HG02642 (cell line): ENCODE results near the gene ATXN10.
"Not testable (repeated sequence)": the region's sequence is repeated elsewhere in the genome, so short reads cannot be mapped to it uniquely, and the experiment has no call there.

ENCODE experiments used
- ATAC-seq: cut with Tn5 transposase; IDR thresholded peaks from one replicate; pipeline ENCODE4 v1.9.1; 2021; ENCODE audit warnings: mild to moderate bottlenecking; ENCODE audit not compliant: unreplicated experiment, poor library complexity

ATXN10 gene

GRCh38 chr22:45704648-45705047 is 33.0 kb downstream of the ATXN10 start:
- ATAC-seq, result no peak

GRCh38 chr22:45707605-45708004 is 36.0 kb downstream of the ATXN10 start:
- no peak for ATAC-seq

DNA sequence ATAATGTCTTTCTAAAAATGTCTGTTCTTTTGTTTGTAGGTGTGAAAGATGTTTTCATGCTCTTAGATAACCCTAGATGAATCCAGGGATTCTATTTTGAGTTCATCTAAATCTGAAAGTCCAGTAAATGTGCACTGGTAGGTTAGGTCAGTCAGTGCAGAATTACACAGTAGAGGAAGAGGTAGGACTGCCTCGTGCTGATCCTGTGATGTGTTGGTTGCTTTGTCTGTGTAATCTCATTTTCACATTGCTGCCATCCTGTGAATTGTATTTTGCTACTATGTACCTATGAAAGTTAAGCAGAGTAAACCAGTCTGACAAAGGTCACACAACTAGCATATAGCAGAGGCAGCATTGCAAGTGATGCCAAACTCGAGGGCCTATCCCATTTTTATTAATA is 36.5 kb downstream of the ATXN10 start:
- ATAC-seq, result no peak

DNA sequence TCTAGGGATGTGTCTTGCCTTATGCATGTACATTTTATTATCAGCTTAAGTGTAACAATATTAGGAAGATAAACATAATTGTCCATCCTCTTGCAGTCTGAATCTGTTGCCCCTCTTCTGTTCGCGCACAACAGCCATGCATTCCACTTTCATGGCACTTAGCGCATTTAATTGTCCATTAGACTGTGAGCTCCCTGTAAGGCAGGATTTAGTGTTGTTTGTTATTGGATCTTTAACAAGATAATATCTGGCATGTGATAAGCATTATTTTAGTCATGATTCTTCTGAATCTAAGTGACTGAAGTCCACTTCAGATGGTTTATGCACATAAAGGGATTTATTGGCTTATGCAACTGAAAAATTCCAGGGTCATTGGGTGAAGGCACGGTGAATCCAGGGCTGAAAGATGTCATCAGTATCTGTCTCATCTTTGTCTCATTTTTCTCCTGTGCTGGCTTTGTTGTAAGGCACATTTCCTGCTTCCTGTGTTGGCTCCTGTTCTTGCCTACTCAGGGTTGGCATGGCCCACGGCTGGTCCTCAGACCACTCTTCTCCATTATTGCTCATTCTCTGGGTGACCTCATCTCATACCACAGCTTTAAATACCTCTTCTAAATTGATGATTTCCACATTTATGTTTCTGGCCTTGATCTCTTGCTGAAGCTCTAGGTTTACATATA is 37.6 kb downstream of the ATXN10 start:
- no peak for ATAC-seq

DNA sequence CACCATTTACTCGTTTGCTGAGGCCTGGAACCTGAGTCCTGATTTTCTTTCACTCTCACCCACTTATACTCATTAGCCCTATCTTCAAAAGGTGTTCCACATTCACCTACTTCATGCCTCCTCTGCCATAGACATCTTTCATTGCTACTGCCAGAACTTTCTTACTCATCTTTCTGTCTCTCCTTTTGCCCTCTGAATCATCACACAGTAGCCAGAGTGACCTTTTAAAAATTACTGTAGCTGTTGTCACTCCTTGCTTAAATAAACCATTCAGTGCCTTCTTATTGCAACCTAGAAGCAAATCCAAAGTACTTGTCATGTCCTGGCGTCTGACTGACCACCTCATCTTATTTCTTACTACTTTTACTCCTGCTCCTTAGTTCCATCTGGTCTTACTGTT is 38.2 kb downstream of the ATXN10 start:
- no peak for ATAC-seq

DNA sequence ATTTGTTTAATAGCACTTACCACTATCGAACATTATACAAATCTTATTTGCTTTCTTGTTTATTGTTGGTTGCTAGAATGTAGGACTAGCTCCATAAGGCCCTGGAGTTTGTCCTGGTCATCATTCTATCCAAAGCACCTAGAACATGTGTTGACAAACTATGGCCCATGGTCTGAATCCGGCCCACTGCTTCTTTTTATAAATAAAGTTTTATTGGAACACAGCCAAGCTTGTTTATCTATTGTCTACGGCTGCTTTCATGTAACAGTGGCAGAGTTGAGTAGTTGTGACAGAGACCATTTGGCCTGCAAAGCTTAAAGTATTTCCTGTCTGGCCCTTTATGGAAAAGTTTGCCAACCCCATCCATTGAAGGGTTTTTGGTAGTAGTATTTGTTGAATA is 38.8 kb downstream of the ATXN10 start:
- ATAC-seq, result no peak

DNA sequence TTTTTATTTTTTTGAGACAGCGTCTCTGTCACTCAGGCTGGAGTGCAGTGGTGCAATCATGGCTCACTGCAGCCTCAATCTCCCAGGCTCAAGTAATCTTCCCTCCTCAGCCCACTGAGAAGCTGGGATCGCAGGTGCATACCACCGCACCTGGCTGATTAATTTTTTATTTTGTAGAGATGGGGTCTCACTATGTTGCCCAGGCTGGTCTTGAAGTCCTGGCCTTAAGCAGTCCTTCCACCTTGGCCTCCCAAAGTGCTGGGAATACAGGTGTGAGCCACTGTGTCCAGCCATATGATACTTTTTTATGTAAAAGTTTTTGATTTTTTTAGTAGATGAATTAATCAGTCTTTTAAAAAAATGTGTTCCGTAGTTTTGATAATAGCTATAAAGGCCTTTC is 42.8 kb downstream of the ATXN10 start:
- not testable (repeated sequence) for ATAC-seq

DNA sequence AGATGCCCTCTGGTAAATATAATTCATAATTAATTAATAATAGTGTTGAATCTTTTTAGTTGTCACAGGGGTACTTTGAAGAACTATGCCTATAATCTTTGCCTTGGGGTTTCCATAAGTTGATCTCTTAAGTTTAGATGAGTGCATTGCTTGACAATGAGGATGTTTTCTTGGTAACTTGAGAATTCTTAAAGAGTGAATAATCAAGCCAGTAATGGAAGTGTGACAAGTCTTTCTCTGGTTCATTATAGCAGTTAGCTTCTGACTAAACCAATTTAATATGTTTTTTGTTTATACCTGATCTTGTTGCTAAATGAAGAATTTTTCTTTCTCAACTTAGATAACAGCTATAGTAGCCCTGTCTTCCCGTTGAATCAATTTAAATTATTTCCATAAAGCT is 46.2 kb downstream of the ATXN10 start:
- ATAC-seq, result no peak

GRCh38 chr22:45718391-45718790 is 46.8 kb downstream of the ATXN10 start:
- ATAC-seq, result no peak

DNA sequence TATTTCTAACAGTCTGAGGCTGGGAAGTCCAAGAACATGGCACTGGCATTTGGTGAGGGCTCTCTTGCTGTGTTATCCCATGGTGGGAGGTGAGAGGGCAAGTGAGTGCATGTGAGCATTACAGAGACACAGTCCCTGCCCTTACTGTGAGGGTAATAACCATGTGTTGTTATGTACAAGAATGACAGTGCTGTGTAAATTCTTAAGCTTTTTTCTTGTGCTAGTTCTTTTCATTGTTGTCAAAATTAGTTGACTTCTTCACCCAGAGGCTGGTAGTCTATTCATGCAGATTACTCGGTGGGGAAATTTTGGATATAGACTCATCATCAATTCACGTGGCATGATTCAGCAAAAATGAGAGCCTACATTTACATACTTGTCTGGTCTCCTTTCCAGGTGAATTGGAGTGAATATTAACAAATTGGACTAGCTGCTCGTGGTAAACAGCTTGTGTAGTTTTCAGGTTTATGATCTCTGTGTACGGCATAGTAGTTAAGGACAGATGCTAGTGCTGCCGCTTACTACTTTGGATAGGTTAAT is 49.3 kb downstream of the ATXN10 start:
- no peak for ATAC-seq

DNA sequence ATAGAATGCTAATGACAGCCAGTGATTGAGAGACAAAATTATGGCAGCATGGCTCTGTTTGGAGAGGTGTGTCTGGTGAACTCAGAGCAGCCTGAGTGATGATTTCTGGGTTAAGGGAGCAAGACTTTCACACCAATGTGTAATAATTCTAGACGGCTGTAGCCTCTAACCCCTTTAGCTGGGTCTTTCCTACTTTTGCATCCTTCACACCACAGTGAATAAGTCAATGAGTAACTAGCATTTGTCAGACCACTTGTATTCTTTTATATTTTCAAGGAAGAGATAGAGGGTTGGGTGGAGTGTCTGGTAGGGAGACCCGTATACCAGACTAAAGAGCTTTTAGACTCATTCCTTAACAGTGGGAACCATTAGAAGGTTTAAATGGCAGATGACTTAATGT is 50.4 kb downstream of the ATXN10 start:
- no peak for ATAC-seq

DNA sequence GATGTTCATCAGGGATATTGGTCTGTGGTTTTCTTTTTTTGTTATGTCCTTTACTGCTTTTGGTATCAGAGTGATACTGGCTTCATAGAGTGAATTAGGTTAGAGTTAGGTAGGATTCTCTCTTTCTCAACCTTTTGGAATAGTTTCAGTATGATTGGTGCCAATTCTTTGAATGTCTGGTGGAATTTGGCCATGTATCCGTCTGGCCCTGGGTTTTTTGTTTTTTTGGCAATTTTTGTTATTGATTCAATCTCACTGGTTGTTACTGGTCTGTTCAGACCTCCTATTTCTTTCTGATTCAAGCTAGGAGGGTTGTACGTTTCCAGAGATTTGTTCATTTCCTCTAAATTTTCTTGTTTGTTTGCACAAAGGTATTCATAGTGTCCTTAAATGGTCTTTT is 54.4 kb downstream of the ATXN10 start:
- no peak for ATAC-seq

- ATAC-seq, result no peak
Observed at GRCh38 chr22:45731041-45731797, 59.6 kb downstream of the ATXN10 start.

GRCh38 chr22:45731798-45732495 is 60.3 kb downstream of the ATXN10 start:
- ATAC-seq, result no peak

DNA sequence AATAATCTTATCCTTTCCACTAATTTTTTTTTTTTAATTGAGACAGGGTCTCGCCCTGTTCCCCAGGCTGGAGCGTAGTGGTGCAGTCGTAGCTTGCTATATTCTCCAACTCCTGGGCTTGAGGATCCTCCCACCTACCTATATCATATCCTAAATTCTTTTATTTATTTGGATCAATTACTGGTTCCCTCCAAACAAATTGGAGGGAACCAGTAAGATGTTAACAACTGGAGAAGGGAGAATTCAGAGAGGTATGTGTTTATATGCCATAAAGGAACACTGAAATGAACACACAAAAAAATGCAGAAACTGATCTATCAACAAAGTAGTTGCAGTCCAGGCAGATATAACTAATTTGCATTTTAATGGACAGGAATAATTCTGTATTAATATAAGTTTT is 63.6 kb downstream of the ATXN10 start:
- ATAC-seq, result no peak

DNA sequence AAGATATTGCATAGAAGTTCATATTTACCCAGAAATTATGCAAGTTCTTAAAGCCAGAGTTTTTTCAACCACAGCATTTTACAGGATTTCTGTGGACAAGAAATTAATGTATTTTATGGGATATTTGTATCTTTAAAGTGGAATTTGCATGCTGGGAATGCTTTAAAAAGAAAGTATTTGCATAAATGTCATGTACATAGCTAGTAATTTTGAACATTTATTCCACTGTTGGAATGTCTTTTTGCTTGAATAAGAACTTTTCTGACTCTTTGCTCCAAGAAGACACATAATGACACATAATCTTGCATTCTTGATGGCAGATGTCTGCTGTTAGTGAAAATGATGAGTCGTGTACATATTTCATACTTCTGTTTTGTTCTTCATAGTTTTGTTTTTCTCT is 66.6 kb downstream of the ATXN10 start:
- no peak for ATAC-seq

DNA sequence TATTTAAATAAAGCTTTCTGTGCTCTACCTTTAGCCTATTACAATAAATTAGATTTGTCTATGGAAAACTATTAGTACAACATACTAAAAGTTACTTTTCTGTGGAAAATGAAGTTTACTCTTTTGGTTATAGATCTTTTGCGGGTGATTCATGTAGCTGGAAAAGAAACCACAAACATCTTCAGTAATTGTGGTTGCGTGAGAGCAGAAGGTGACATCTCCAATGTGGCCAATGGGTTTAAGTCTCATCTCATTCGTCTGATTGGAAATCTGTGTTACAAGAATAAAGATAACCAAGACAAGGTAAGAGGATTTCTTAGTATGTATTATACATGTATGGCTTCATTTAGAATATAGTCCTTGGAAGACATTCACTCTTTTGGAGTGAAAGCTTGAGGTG is 68.6 kb downstream of the ATXN10 start:
- ATAC-seq, result no peak

DNA sequence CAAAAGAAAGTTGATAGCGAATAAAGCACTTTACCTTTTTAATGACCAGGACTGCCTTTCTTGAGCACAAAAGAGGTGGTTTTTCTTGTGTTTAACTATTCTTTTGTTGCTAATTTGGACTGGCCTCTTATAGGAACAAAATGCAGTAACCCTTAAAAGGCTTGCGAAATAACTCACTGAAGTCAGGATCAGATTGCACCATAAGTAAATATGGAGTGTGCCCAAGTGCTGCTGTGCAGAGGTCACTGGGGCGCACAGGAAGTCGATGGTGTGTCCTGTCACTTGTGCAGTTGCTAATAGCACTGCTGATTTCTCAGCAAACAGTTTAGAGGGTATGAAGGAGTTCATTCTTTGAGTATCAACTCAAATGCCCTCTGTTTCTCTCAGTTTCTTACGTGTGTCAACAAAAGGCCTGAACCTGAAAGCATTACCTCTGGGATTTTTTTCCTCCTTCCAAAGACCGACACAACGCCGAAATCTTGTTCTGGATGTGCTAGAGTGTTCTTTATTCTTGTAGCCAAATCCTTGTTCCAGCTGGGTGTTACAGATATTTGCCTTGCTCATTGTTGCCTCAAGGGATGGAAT is 71.3 kb downstream of the ATXN10 start:
- no peak for ATAC-seq

GRCh38 chr22:45743687-45744086 is 72.1 kb downstream of the ATXN10 start:
- ATAC-seq, result no peak

DNA sequence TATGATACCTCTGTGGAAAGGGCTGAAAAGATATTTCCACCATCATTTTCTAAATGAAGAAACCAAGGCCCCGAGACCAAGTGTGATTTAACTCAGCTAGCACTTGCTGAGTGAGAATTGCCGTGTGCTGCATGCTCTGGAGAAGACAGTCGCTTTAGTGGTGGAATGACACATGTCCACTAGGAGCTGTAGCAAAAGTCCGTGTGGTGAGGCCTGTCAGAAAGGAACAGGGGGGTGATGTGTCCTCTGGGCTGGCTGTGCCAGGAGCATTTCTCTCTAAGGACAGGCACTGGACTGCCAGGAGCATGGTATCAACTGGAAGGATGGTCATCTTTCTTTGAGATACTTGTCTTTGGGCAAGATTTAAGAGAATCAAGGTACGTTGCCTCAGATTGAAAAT is 72.8 kb downstream of the ATXN10 start:
- ATAC-seq, result no peak

DNA sequence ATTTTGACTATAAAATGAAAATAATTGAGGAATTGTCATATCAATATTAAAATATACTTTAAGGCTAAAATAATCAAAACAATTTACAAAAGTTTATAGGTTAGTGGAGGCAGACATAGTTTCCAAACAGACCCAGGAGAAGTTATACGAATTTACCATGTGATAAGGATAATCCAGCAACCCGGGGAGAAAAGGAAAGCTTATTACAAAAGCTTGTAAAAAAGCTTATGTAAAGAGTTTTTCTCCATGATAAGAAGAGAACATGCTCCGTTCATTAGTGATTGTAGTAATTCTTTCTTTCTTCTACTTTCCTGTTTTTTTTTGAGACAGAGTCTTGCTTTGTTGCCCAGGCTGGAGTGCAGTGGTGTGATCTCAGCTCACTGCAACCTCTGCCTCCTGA is 79.0 kb downstream of the ATXN10 start:
- ATAC-seq, result no peak
